Measurements from ENCODE around the gene CH25H.

The CH25H gene

DNA sequence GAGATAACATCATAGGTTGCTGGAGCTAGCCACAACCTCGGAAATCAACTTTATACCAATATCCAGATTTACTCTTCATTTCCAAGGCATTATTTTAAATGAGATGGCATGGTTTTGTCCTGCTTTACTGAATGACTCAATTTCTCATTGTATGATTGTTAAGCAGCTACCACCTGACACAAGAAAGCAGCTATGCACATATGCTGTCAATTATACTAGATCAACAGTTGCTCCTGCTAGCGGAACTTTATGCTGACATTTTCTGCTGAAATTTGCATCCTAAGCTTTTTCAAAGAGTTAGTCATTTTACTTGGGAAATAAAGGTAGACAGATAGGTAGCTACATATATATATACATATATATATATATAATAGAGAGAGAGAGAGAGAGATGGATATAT lies 8.9 kb upstream of the CH25H start:
- no peak for DNase-seq (ENCODE audit: low read depth)
- TF ChIP-seq, protein P1, sequence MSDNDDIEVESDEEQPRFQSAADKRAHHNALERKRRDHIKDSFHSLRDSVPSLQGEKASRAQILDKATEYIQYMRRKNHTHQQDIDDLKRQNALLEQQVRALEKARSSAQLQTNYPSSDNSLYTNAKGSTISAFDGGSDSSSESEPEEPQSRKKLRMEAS (IDR thresholded peaks at IDR 0.05; ENCODE audit: low read depth, low read length), result no peak
- TF ChIP-seq, protein P2, sequence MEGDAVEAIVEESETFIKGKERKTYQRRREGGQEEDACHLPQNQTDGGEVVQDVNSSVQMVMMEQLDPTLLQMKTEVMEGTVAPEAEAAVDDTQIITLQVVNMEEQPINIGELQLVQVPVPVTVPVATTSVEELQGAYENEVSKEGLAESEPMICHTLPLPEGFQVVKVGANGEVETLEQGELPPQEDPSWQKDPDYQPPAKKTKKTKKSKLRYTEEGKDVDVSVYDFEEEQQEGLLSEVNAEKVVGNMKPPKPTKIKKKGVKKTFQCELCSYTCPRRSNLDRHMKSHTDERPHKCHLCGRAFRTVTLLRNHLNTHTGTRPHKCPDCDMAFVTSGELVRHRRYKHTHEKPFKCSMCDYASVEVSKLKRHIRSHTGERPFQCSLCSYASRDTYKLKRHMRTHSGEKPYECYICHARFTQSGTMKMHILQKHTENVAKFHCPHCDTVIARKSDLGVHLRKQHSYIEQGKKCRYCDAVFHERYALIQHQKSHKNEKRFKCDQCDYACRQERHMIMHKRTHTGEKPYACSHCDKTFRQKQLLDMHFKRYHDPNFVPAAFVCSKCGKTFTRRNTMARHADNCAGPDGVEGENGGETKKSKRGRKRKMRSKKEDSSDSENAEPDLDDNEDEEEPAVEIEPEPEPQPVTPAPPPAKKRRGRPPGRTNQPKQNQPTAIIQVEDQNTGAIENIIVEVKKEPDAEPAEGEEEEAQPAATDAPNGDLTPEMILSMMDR (IDR thresholded peaks at IDR 0.05; ENCODE audit: low read depth, low read length), result no peak
- no peak for TF ChIP-seq POLR2A (IDR thresholded peaks at IDR 0.05; ENCODE audit: extremely low read depth, insufficient read length)
- no peak overlapping the region for H3K4me3 ChIP-seq (ENCODE audit: low read depth, low read length)

GRCh38 chr10:89215511-89215910 lies 8.4 kb upstream of the CH25H start:
- TF ChIP-seq MYC (IDR thresholded peaks at IDR 0.05; ENCODE audit: low read depth, low read length), result no peak
- TF ChIP-seq POLR2A (IDR thresholded peaks at IDR 0.05; ENCODE audit: extremely low read depth, insufficient read length), result no peak
- TF ChIP-seq, protein P2 (IDR thresholded peaks at IDR 0.05; ENCODE audit: low read depth, low read length), result no peak
- TF ChIP-seq, protein P1 (IDR thresholded peaks at IDR 0.05; ENCODE audit: low read depth, low read length), result no peak
- DNase-seq (ENCODE audit: low read depth), result no peak
- H3K4me3 ChIP-seq (ENCODE audit: low read depth, low read length), result no peak overlapping the region

- no peak overlapping the region for H3K4me3 ChIP-seq (ENCODE audit: low read depth, low read length)
- TF ChIP-seq POLR2A (IDR thresholded peaks at IDR 0.05; ENCODE audit: extremely low read depth, insufficient read length), result no peak
- no peak for TF ChIP-seq MYC (IDR thresholded peaks at IDR 0.05; ENCODE audit: low read depth, low read length)
- TF ChIP-seq, protein P2 (IDR thresholded peaks at IDR 0.05; ENCODE audit: low read depth, low read length), result no peak
- TF ChIP-seq, protein P1 (IDR thresholded peaks at IDR 0.05; ENCODE audit: low read depth, low read length), result no peak
- no peak for DNase-seq (ENCODE audit: low read depth)
Observed at GRCh38 chr10:89214566-89215165, 7.5 kb upstream of the CH25H start.

GRCh38 chr10:89213191-89213808 lies 6.2 kb upstream of the CH25H start:
- TF ChIP-seq POLR2A (IDR thresholded peaks at IDR 0.05; ENCODE audit: extremely low read depth, insufficient read length) (no peak), MYC (IDR thresholded peaks at IDR 0.05; ENCODE audit: low read depth, low read length) (no peak)
- TF ChIP-seq, protein P2 (IDR thresholded peaks at IDR 0.05; ENCODE audit: low read depth, low read length), result peak; percentile 47
- TF ChIP-seq, protein P1 (IDR thresholded peaks at IDR 0.05; ENCODE audit: low read depth, low read length), result no peak
- peak; percentile 54 for DNase-seq (ENCODE audit: low read depth)
- no peak overlapping the region for H3K4me3 ChIP-seq (ENCODE audit: low read depth, low read length)

DNA sequence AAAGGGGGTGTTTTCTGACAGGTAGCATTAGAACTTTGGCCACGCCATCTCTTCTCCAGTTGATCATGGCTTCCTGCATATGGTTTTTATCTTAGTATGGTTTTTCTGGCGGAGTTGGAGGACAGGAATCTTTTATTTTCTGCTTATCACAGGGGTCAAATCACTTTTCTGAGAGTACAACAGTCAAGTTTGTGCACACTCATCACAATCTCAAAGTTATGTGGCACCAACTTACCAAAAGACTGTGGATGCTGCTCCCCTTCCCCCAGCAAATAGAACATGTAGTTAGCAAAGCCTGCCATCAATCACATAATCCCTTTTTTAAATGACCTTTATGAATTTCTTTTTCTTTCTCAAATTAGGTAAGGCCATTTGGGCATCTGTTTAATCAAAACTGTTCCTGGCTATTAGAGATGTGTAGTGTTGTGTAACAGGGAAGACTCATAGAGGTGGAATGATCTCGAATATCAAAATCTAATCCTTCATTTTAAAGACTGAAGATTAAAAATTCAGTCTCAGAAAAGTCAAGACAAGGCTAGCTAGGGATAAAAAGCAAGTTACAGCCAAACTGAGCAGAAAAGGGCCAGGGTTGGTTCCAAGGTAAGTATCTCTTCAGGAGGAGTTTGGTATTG lies 3.8 kb upstream of the CH25H start:
- no peak for DNase-seq (ENCODE audit: low read depth)
- TF ChIP-seq POLR2A (IDR thresholded peaks at IDR 0.05; ENCODE audit: extremely low read depth, insufficient read length), result no peak
- no peak for TF ChIP-seq MYC (IDR thresholded peaks at IDR 0.05; ENCODE audit: low read depth, low read length)
- TF ChIP-seq, protein P2 (IDR thresholded peaks at IDR 0.05; ENCODE audit: low read depth, low read length), result no peak
- TF ChIP-seq, protein P1 (IDR thresholded peaks at IDR 0.05; ENCODE audit: low read depth, low read length), result no peak
- no peak overlapping the region for H3K4me3 ChIP-seq (ENCODE audit: low read depth, low read length)
